Right lobe of liver (tissue), 6 donors: ENCODE data around the gene PNKP. TPM values are rescaled to one million over a fixed set of nuclear protein-coding genes. Genes with fewer than 3 reads are reported as not detected.
A peak's percentile ranks its signal among the peaks of the same experiment; 100 is the strongest.

Experiments
- ATAC-seq, 4 donors: fragments of 200-7000 bp; cut with Tn5 transposase; one replicate each; pipeline ENCODE4 v1.9.1; 2020; ENCODE audit warnings: mild to moderate bottlenecking in 4 of 4, moderate library complexity in 4 of 4
- DNase-seq, 3 donors: peaks; one replicate each; pipeline ENCODE4 v3.0.0-alpha.2; 2020
- H3K27ac ChIP-seq, 3 donors: fragments of 200-600 bp; one replicate each; pipeline ENCODE4 v1.8.0; 2022
- H3K27me3 ChIP-seq, 2 donors: fragments of 200-600 bp; one replicate each; pipeline ENCODE4 v1.8.0; 2022
- H3K36me3 ChIP-seq, 4 donors: fragments of 200-600 bp; sonication (generic) in 1 of 4; one replicate each; pipeline versions ENCODE4 v1.5.1 to v1.8.0; 2017 to 2022; ENCODE audit warnings: control low read depth in 1 of 4
- H3K4me1 ChIP-seq, 4 donors: fragments of 200-600 bp; sonication (generic) in 1 of 4; one replicate each; pipeline versions ENCODE4 v1.5.1 to v1.8.0; 2017 to 2022; ENCODE audit warnings: control low read depth in 1 of 4
- H3K4me3 ChIP-seq, 3 donors: fragments of 200-600 bp; one replicate each; pipeline ENCODE4 v1.8.0; 2022
- H3K9me3 ChIP-seq, 4 donors: fragments of 200-600 bp; sonication (generic) in 1 of 4; one replicate each; pipeline versions ENCODE4 v1.5.1 to v1.8.0; 2017 to 2022; ENCODE audit warnings: control low read depth in 1 of 4
- CTCF ChIP-seq, 4 donors: fragments of 200-600 bp in 3 of 4; fragments of 450-650 bp in 1 of 4; IDR thresholded peaks; one replicate each; pipeline versions ENCODE4 v1.5.1 to v1.8.0; 2016 to 2022; ENCODE audit warnings: antibody characterized with exemption in 4 of 4, mild to moderate bottlenecking in 2 of 4
- POLR2A ChIP-seq: fragments of 450-650 bp; IDR thresholded peaks from one replicate; pipeline ENCODE4 v1.6.1; 2017; ENCODE audit warnings: antibody characterized with exemption, mild to moderate bottlenecking
- WGBS: methylation state at CpG from one replicate; pipeline ENCODE4 v1.1.6; 2018; ENCODE audit warnings: low coverage, low lambda C conversion rate; ENCODE audit not compliant: insufficient coverage; ENCODE audit errors: missing lambda C conversion rate; 5-methylcytosine and 5-hydroxymethylcytosine counted together
- intact Hi-C, 2 donors: fragments of 100-400 bp; cut with DNase I; formaldehyde crosslinking; loops; one replicate each; pipeline versions ENCODE4 v1.11.2 to v1.14.1; 2022
- total RNA-seq, 6 experiments: library from RNA; depleted of rRNA in 2 of 6; stranded (reverse); fragments of >200 nt in 2 of 6; fragmentation: NEBNext Ultra II Directional in 3 of 6; extraction: Animal tissue kit (Norgen Biotek cat#: 25700) in 3 of 6; gene quantifications; one replicate each; pipeline versions ENCODE4 v1.1.0 to v1.2.4, GENCODE V29; 2016 to 2023
- donor health status: DM: no; HTN: yes; CAD: no.
- donor health status: DM: no; HTN: no; CAD: no.
- donor health status: DM: no; HTN: no; CAD: no.
- donor health status: DM: no; HTN: yes; CAD: no.
- donor health status: DM: no; HTN: yes; CAD: no.

The PNKP gene
- total RNA-seq, 6 experiments from 2014 or later, result 21.0 to 37.5 (median 27.9) TPM

GRCh38 chr19:49906879-49907564, 39.6 kb upstream of the PNKP start:
- Histone ChIP-seq H3K4me3 (no peak overlapping the region), H3K4me1 (peaks cover 0 to 14% (median 6%) of the 10 kb centered on the region in 4 donors), H3K36me3 (peaks cover 0 to 16% (median 5%) of the 10 kb centered on the region in 4 donors), H3K9me3 (no peaks in the 10 kb centered on the region), H3K27ac (no peak overlapping the region), H3K27me3 (no peaks in the 10 kb centered on the region)
- TF ChIP-seq CTCF (IDR thresholded peaks at IDR 0.05), result no peak
- no peak for TF ChIP-seq POLR2A
- intact Hi-C loops, result no loop called here
- ATAC-seq (no peak), DNase-seq (no peak)
- 85% methylated on average over 6 of the region's 16 CpGs for WGBS

- H3K4me1 ChIP-seq, result no peaks in the 10 kb centered on the region
- H3K4me3 ChIP-seq, result no peak overlapping the region
- no peak for DNase-seq
- peaks cover 0 to 14% (median 5%) of the 10 kb centered on the region in 4 donors for H3K36me3 ChIP-seq
- 50% methylated on average over 6 of the region's 6 CpGs for WGBS
- TF ChIP-seq CTCF (IDR thresholded peaks at IDR 0.05), result no peak
- TF ChIP-seq POLR2A, result no peak
- no peaks in the 10 kb centered on the region for H3K9me3 ChIP-seq
- intact Hi-C loops, result loop anchor here in 1 of 2 donors (5.0 kb wide), 1 partner anchor 413 kb away; no protein-coding TSS in a partner anchor
- no peaks in the 10 kb centered on the region for H3K27me3 ChIP-seq
- H3K27ac ChIP-seq, result no peak overlapping the region
- ATAC-seq, result peak in 2 of 4 donors; percentile 20 to 24
Observed at GRCh38 chr19:49904136-49904535, 36.8 kb upstream of the PNKP start.

GRCh38 chr19:49896863-49897621, 29.7 kb upstream of the PNKP start, which contains the start of gene IL4I1:
IL4I1 (minus strand) TSS chr19:49896887; CDS start chr19:49896160, 727 bp downstream.
- DNase-seq (no peak), ATAC-seq (peak; percentile 35 to 69 (median 50))
- H3K4me3 ChIP-seq, result no peak within 1 kb of the TSS
- no peaks in the 10 kb centered on the region for H3K4me1 ChIP-seq
- H3K36me3 ChIP-seq, result no peaks in the 10 kb centered on the region
- intact Hi-C loops, result no loop called here
- H3K9me3 ChIP-seq, result no peaks in the 10 kb centered on the region
- TF ChIP-seq POLR2A (no peak), CTCF (IDR thresholded peaks at IDR 0.05) (no peak)
- WGBS, result 28% methylated on average over 12 of the region's 20 CpGs
- no peaks in the 10 kb centered on the region for H3K27me3 ChIP-seq
- H3K27ac ChIP-seq, result peak within 1 kb of the TSS in 2 of 3 donors; percentile 24 to 57

GRCh38 chr19:49895566-49896297, 28.4 kb upstream of the PNKP start:
- no peaks in the 10 kb centered on the region for H3K27me3 ChIP-seq
- TF ChIP-seq POLR2A (no peak), CTCF (IDR thresholded peaks at IDR 0.05) (no peak)
- no peaks in the 10 kb centered on the region for H3K9me3 ChIP-seq
- no peaks in the 10 kb centered on the region for H3K36me3 ChIP-seq
- WGBS, result 87% methylated on average over 3 of the region's 17 CpGs
- intact Hi-C loops, result no loop called here
- no peak for DNase-seq
- no peaks in the 10 kb centered on the region for H3K4me1 ChIP-seq
- H3K4me3 ChIP-seq, result no peak overlapping the region
- ATAC-seq, result no peak
- no peak overlapping the region for H3K27ac ChIP-seq
